ENCODE data around the gene ARSG.

The ARSG gene

GRCh38 chr17:68295086-68295485 is 3.8 kb downstream of the ARSG start:
- H3K4me3 ChIP-seq (ENCODE audit: low read depth, low read length) = no peak overlapping the region
- no peak for DNase-seq (ENCODE audit: low read depth)
- TF ChIP-seq CTCF (IDR thresholded peaks at IDR 0.05; ENCODE audit: low read depth, low read length) = no peak

- no peak overlapping the region for H3K4me3 ChIP-seq (ENCODE audit: low read depth, low read length)
- TF ChIP-seq CTCF (IDR thresholded peaks at IDR 0.05; ENCODE audit: low read depth, low read length) (no peak), MAX (IDR thresholded peaks at IDR 0.05; ENCODE audit: low read depth, low read length) (peak; percentile 57)
- peak; percentile 72 for DNase-seq (ENCODE audit: low read depth)
These were observed 5.2 kb downstream of the ARSG start for GRCh38 chr17:68296217-68297191.

- H3K4me3 ChIP-seq (ENCODE audit: low read depth, low read length) = no peak overlapping the region
- TF ChIP-seq CTCF (IDR thresholded peaks at IDR 0.05; ENCODE audit: low read depth, low read length) (no peak), MAX (IDR thresholded peaks at IDR 0.05; ENCODE audit: low read depth, low read length) (no peak), MYC (IDR thresholded peaks at IDR 0.05; ENCODE audit: low read depth, low read length) (no peak), POLR2A (IDR thresholded peaks at IDR 0.05; ENCODE audit: extremely low read depth, insufficient read length) (no peak)
- DNase-seq (ENCODE audit: low read depth) = peak; percentile 56
These were observed 5.9 kb downstream of the ARSG start for GRCh38 chr17:68297195-68297594.

- TF ChIP-seq CTCF (IDR thresholded peaks at IDR 0.05; ENCODE audit: low read depth, low read length) = no peak
- TF ChIP-seq POLR2A (IDR thresholded peaks at IDR 0.05; ENCODE audit: extremely low read depth, insufficient read length) = no peak
- DNase-seq (ENCODE audit: low read depth) = no peak
- H3K4me3 ChIP-seq (ENCODE audit: low read depth, low read length) = no peak overlapping the region
These were observed 7.3 kb downstream of the ARSG start for GRCh38 chr17:68298601-68299000.

- no peak overlapping the region for H3K4me3 ChIP-seq (ENCODE audit: low read depth, low read length)
- TF ChIP-seq MYC (IDR thresholded peaks at IDR 0.05; ENCODE audit: low read depth, low read length) (no peak), MAX (IDR thresholded peaks at IDR 0.05; ENCODE audit: low read depth, low read length) (no peak), CTCF (IDR thresholded peaks at IDR 0.05; ENCODE audit: low read depth, low read length) (no peak), POLR2A (IDR thresholded peaks at IDR 0.05; ENCODE audit: extremely low read depth, insufficient read length) (no peak)
- DNase-seq (ENCODE audit: low read depth) = no peak
These were observed 8.5 kb downstream of the ARSG start for GRCh38 chr17:68299817-68300216.

GRCh38 chr17:68301438-68301959 is 10.2 kb downstream of the ARSG start:
- no peak overlapping the region for H3K4me3 ChIP-seq (ENCODE audit: low read depth, low read length)
- TF ChIP-seq MYC (IDR thresholded peaks at IDR 0.05; ENCODE audit: low read depth, low read length) (no peak), POLR2A (IDR thresholded peaks at IDR 0.05; ENCODE audit: extremely low read depth, insufficient read length) (no peak), CTCF (IDR thresholded peaks at IDR 0.05; ENCODE audit: low read depth, low read length) (no peak), MAX (IDR thresholded peaks at IDR 0.05; ENCODE audit: low read depth, low read length) (no peak)
- DNase-seq (ENCODE audit: low read depth) = no peak
